SK-N-SH (cell line): ENCODE data around the gene GJD4. TPM values are rescaled to one million over a fixed set of nuclear protein-coding genes. Genes with fewer than 3 reads are reported as not detected.

ENCODE experiments used
- CTCF ChIA-PET: fragments of 300-600, 350-600 bp; formaldehyde crosslinking; extraction: SDS; loops from one replicate; lab custom pipeline; 2021; lab: Yijun Ruan, JAX
- POLR2A ChIA-PET: fragments of 350-600 bp; sonication (Branson Sonifier 250); formaldehyde crosslinking; extraction: SDS; loops from one replicate; lab custom pipeline; 2020; ENCODE audit warnings: antibody characterized with exemption, inconsistent platforms; lab: Yijun Ruan, JAX
- DNase-seq: peaks from one replicate; pipeline ENCODE4 v3.0.0; 2012
- H2AFZ ChIP-seq: fragments of 200-600 bp; sonication (generic); 2 replicates; pipeline ENCODE4 v1.8.1; 2016; ENCODE audit warnings: antibody characterized with exemption, mild to moderate bottlenecking, low read depth
- H3F3A ChIP-seq: fragments of 200-600 bp; sonication (generic); replicated peaks from 2 replicates; pipeline ENCODE3; 2016; ENCODE audit warnings: antibody characterized with exemption, mild to moderate bottlenecking; ENCODE audit not compliant: insufficient read depth
- H3K27ac ChIP-seq, 2 experiments: fragments of 200-500 bp in 1 of 2; fragments of 200-600 bp in 1 of 2; sonication (Bioruptor generic) in 1 of 2; sonication (generic), shearing (Covaris generic) in 1 of 2; 2 replicates each; pipeline versions ENCODE4 v1.5.1 to v1.6.1; 2014 to 2016; ENCODE audit warnings: low read depth in 2 of 2, inconsistent platforms in 1 of 2, low read length in 1 of 2, mild to moderate bottlenecking in 1 of 2, mixed read lengths in 1 of 2
- H3K27me3 ChIP-seq: fragments of 200-600 bp; sonication (generic), shearing (Covaris generic); 2 replicates; pipeline ENCODE4 v1.6.1; 2016; ENCODE audit warnings: mixed run types; ENCODE audit not compliant: insufficient read depth
- H3K36me3 ChIP-seq, 2 experiments: fragments of 200-500 bp in 1 of 2; fragments of 200-600 bp in 1 of 2; sonication (Bioruptor generic) in 1 of 2; sonication (generic) in 1 of 2; replicated peaks in 1 of 2; 2 replicates each; pipeline versions ENCODE3 to v1.5.1; 2014 to 2016; ENCODE audit warnings: low read length in 1 of 2, mild to moderate bottlenecking in 1 of 2; ENCODE audit not compliant: insufficient read depth in 2 of 2, control insufficient read depth in 1 of 2
- H3K4me1 ChIP-seq, 2 experiments: fragments of 200-500 bp in 1 of 2; fragments of 200-600 bp in 1 of 2; sonication (Bioruptor generic) in 1 of 2; sonication (generic), shearing (Covaris generic) in 1 of 2; 2 replicates each; pipeline versions ENCODE4 v1.5.1 to v1.6.1; 2014 to 2016; ENCODE audit warnings: low read depth in 1 of 2, low read length in 1 of 2, mixed run types in 1 of 2; ENCODE audit not compliant: insufficient read depth in 2 of 2, control insufficient read depth in 1 of 2
- H3K4me2 ChIP-seq: fragments of 200-600 bp; sonication (generic), shearing (Covaris generic); 2 replicates; pipeline ENCODE4 v1.6.1; 2017; ENCODE audit warnings: mixed run types
- H3K4me3 ChIP-seq, 2 experiments: fragments of 200-500 bp in 1 of 2; fragments of 200-600 bp in 1 of 2; sonication (Bioruptor generic) in 1 of 2; sonication (generic), shearing (Covaris generic) in 1 of 2; 2 replicates each; pipeline versions ENCODE4 v1.5.1 to v1.8.1; 2014 to 2016; ENCODE audit warnings: low read depth in 2 of 2, inconsistent platforms in 1 of 2, low read length in 1 of 2, mild to moderate bottlenecking in 1 of 2, mixed read lengths in 1 of 2, moderate library complexity in 1 of 2
- H3K79me2 ChIP-seq: fragments of 200-600 bp; sonication (generic); 2 replicates; pipeline ENCODE4 v1.8.1; 2017; ENCODE audit warnings: mild to moderate bottlenecking; ENCODE audit not compliant: insufficient read depth
- H3K9ac ChIP-seq: fragments of 200-600 bp; sonication (generic); 2 replicates; pipeline ENCODE4 v1.6.1; 2017; ENCODE audit warnings: mixed run types
- H3K9me2 ChIP-seq: fragments of 200-600 bp; sonication (generic); 2 replicates; pipeline ENCODE4 v1.6.1; 2017; ENCODE audit warnings: mixed run types
- H3K9me3 ChIP-seq: fragments of 200-600 bp; sonication (generic); 2 replicates; pipeline ENCODE4 v1.6.1; 2017; ENCODE audit warnings: mixed run types, mild to moderate bottlenecking, moderate library complexity
- H4K20me1 ChIP-seq: fragments of 200-600 bp; sonication (generic); 2 replicates; pipeline ENCODE4 v1.6.1; 2017; ENCODE audit warnings: mild to moderate bottlenecking, mixed run types; ENCODE audit not compliant: insufficient read depth
- CHD2 ChIP-seq: fragments of 150-350 bp; IDR thresholded peaks from 2 replicates; pipeline ENCODE4 v1.6.1; 2018; ENCODE audit warnings: low read length; ENCODE audit not compliant: partially characterized antibody
- CTCF ChIP-seq: fragments of 200-600 bp; sonication (generic); IDR thresholded peaks from 2 replicates; pipeline ENCODE4 v1.6.1; 2017; ENCODE audit warnings: antibody characterized with exemption, mild to moderate bottlenecking, moderate library complexity
- EZH2phosphoT487 ChIP-seq: fragments of 200-600 bp; sonication (generic); IDR thresholded peaks from 2 replicates; pipeline ENCODE4 v1.6.1; 2017; ENCODE audit warnings: low read depth, mixed run types, mild to moderate bottlenecking, antibody characterized with exemption, moderate library complexity, borderline replicate concordance
- FOSL2 ChIP-seq: IDR thresholded peaks from 2 replicates; pipeline ENCODE4 v1.4.0; 2012; ENCODE audit warnings: low read depth, mild to moderate bottlenecking, moderate library complexity, borderline replicate concordance
- IRF3 ChIP-seq: fragments of 150-350 bp; IDR thresholded peaks from 2 replicates; pipeline ENCODE4 v1.6.1; 2016; ENCODE audit warnings: mild to moderate bottlenecking, low read depth, low read length
- JUND ChIP-seq: IDR thresholded peaks from 2 replicates; pipeline ENCODE4 v1.4.0; 2012
- RAD21 ChIP-seq: IDR thresholded peaks from 2 replicates; pipeline ENCODE4 v1.6.1; 2012; ENCODE audit warnings: mild to moderate bottlenecking, low read length
- SIN3A ChIP-seq: IDR thresholded peaks from 2 replicates; pipeline ENCODE4 v1.6.1; 2012; ENCODE audit warnings: low read depth, mild to moderate bottlenecking, low read length, moderate library complexity, borderline replicate concordance
- SMC3 ChIP-seq: IDR thresholded peaks from 2 replicates; pipeline ENCODE4 v1.6.1; 2012; ENCODE audit warnings: low read depth, low read length, improper control_type of control experiment
- TAF1 ChIP-seq: IDR thresholded peaks from 2 replicates; pipeline ENCODE4 v1.6.1; 2012; ENCODE audit warnings: low read depth, mild to moderate bottlenecking, low read length, moderate library complexity, borderline replicate concordance
- TCF12 ChIP-seq: IDR thresholded peaks from 2 replicates; pipeline ENCODE4 v1.4.0; 2012
- WGBS: methylation state at CpG from one replicate; pipeline ENCODE4 v1.1.6; 2017; ENCODE audit warnings: low lambda C conversion rate; 5-methylcytosine and 5-hydroxymethylcytosine counted together
- polyA plus RNA-seq, 3 experiments: library from polyadenylated mRNA; depleted of rRNA; stranded (reverse); fragments of >200 nt; gene quantifications; 2 replicates each; pipeline ENCODE4 v1.2.3, GENCODE V29; 2012
- TF ChIP-seq, protein P1 (sequence below): IDR thresholded peaks from 2 replicates; pipeline ENCODE4 v1.6.1; 2012; ENCODE audit warnings: mild to moderate bottlenecking, low read depth, low read length, moderate library complexity
- TF ChIP-seq, protein P2 (sequence below): IDR thresholded peaks from 2 replicates; pipeline ENCODE4 v1.4.0; 2012; ENCODE audit warnings: low read depth, borderline replicate concordance
- TF ChIP-seq, protein P3 (sequence below): IDR thresholded peaks from 2 replicates; pipeline ENCODE4 v1.4.0; 2012; ENCODE audit warnings: low read depth

GJD4 gene
- polyA plus RNA-seq, 1 of the 3 experiments (the other 2 are of a cell fraction): not detected

- TF ChIP-seq CHD2 (no peak), FOSL2 (no peak), TAF1 (no peak), SMC3 (no peak), TCF12 (no peak), CTCF (no peak)
- Histone ChIP-seq H3K27me3 (no peaks in the 10 kb centered on the region), H2AFZ (no peak overlapping the region), H3K4me1 (no peaks in the 10 kb centered on the region; a peak in 1 of 4 replicates), H4K20me1 (no peaks in the 10 kb centered on the region), H3K36me3 (no peaks in the 10 kb centered on the region), H3F3A (no peaks in the 10 kb centered on the region), H3K27ac (no peak overlapping the region), H3K79me2 (no peaks in the 10 kb centered on the region), H3K4me2 (no peak overlapping the region), H3K9me3 (no peaks in the 10 kb centered on the region), H3K9me2 (no peaks in the 10 kb centered on the region), H3K4me3 (no peak overlapping the region), H3K9ac (no peak overlapping the region)
- ChIA-PET CTCF (interaction anchor here (0.7 to 1.8 kb wide), 4 partner anchors 20 to 468 kb away, joined by 3 to 5 read pairs (median 3); no protein-coding TSS in a partner anchor), POLR2A (no interaction called here)
- no peak for DNase-seq
- WGBS: 55% methylated on average over 12 of the region's 14 CpGs
Measured at GRCh38 chr10:35594115-35595079, 10.7 kb upstream of the GJD4 start.

DNA sequence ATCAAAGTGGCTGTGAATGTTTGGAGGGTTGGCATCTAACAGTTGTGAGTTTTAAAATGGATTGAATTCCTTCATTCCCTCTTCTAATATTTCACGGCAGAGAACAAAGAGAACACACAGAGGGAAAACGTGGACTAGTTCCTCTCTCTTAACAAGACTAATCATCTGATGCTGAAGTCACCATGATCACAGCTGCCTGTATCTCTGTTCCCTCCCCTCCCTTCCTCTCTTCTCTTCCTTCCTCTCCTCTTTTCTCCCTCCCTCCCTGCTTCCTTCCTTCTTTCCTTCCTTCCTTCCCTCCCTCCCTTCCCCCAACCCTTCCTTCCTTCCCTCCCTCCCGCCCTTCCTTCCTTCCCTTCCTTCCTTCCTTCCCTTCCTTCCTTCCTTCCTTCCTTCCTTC, 10.0 kb upstream of the GJD4 start:
- CTCF ChIA-PET: interaction anchor here (1.8 kb wide), 1 partner anchor 32 kb away, joined by 5 read pairs; no protein-coding TSS in a partner anchor
- Histone ChIP-seq H3K79me2 (no peaks in the 10 kb centered on the region), H3K4me2 (no peak overlapping the region), H3K9ac (no peak overlapping the region), H4K20me1 (no peaks in the 10 kb centered on the region), H3K4me3 (no peak overlapping the region), H3K9me3 (no peaks in the 10 kb centered on the region), H3K4me1 (no peaks in the 10 kb centered on the region; a peak in 1 of 4 replicates), H3K36me3 (no peaks in the 10 kb centered on the region), H3K27me3 (no peaks in the 10 kb centered on the region), H2AFZ (no peak overlapping the region), H3K27ac (no peak overlapping the region), H3F3A (no peaks in the 10 kb centered on the region), H3K9me2 (no peaks in the 10 kb centered on the region)
- no peak for DNase-seq
- POLR2A ChIA-PET: no interaction called here
- WGBS: 60% methylated on average over 3 of the region's 3 CpGs
- no peak for TF ChIP-seq CTCF
- no peak for TF ChIP-seq JUND
- TF ChIP-seq, protein P1, sequence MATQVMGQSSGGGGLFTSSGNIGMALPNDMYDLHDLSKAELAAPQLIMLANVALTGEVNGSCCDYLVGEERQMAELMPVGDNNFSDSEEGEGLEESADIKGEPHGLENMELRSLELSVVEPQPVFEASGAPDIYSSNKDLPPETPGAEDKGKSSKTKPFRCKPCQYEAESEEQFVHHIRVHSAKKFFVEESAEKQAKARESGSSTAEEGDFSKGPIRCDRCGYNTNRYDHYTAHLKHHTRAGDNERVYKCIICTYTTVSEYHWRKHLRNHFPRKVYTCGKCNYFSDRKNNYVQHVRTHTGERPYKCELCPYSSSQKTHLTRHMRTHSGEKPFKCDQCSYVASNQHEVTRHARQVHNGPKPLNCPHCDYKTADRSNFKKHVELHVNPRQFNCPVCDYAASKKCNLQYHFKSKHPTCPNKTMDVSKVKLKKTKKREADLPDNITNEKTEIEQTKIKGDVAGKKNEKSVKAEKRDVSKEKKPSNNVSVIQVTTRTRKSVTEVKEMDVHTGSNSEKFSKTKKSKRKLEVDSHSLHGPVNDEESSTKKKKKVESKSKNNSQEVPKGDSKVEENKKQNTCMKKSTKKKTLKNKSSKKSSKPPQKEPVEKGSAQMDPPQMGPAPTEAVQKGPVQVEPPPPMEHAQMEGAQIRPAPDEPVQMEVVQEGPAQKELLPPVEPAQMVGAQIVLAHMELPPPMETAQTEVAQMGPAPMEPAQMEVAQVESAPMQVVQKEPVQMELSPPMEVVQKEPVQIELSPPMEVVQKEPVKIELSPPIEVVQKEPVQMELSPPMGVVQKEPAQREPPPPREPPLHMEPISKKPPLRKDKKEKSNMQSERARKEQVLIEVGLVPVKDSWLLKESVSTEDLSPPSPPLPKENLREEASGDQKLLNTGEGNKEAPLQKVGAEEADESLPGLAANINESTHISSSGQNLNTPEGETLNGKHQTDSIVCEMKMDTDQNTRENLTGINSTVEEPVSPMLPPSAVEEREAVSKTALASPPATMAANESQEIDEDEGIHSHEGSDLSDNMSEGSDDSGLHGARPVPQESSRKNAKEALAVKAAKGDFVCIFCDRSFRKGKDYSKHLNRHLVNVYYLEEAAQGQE: no peak
- no peak for TF ChIP-seq TAF1
- no peak for TF ChIP-seq IRF3
- TF ChIP-seq, protein P2, sequence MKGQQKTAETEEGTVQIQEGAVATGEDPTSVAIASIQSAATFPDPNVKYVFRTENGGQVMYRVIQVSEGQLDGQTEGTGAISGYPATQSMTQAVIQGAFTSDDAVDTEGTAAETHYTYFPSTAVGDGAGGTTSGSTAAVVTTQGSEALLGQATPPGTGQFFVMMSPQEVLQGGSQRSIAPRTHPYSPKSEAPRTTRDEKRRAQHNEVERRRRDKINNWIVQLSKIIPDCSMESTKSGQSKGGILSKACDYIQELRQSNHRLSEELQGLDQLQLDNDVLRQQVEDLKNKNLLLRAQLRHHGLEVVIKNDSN: no peak
- TF ChIP-seq RAD21: no peak
- TF ChIP-seq EZH2phosphoT487: no peak
- no peak for TF ChIP-seq SMC3
- TF ChIP-seq, protein P3, sequence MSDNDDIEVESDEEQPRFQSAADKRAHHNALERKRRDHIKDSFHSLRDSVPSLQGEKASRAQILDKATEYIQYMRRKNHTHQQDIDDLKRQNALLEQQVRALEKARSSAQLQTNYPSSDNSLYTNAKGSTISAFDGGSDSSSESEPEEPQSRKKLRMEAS: no peak
- TF ChIP-seq SIN3A: no peak
